HEK293T (cell line): ENCODE data around the gene NDUFA13.

ENCODE experiments used
- BHLHE40 ChIP-seq: fragments of 450-650 bp; IDR thresholded peaks from 2 replicates; pipeline ENCODE4 v1.6.1; 2016; ENCODE audit warnings: mild to moderate bottlenecking, moderate library complexity, borderline replicate concordance
- CTBP1 ChIP-seq: fragments of 450-650 bp; IDR thresholded peaks from 2 replicates; pipeline ENCODE4 v1.6.1; 2016; ENCODE audit warnings: borderline replicate concordance
- FOXK2 ChIP-seq: fragments of 450-650 bp; IDR thresholded peaks from 2 replicates; pipeline ENCODE4 v1.6.1; 2016; ENCODE audit warnings: mild to moderate bottlenecking
- LEF1 ChIP-seq: fragments of 450-650 bp; IDR thresholded peaks from 2 replicates; pipeline ENCODE4 v1.6.1; 2017; ENCODE audit warnings: mild to moderate bottlenecking, borderline replicate concordance
- SUZ12 ChIP-seq: fragments of 450-650 bp; IDR thresholded peaks from 2 replicates; pipeline ENCODE4 v1.6.1; 2016; ENCODE audit warnings: mild to moderate bottlenecking
- TARDBP ChIP-seq: fragments of 450-650 bp; IDR thresholded peaks from 2 replicates; pipeline ENCODE4 v1.6.1; 2016

- TF ChIP-seq BHLHE40 (no peak), LEF1 (no peak), CTBP1 (no peak), SUZ12 (no peak), FOXK2 (no peak), TARDBP (no peak)
These were observed 11.0 kb upstream of the NDUFA13 start for GRCh38 chr19:19504754-19505668.
